ENCODE results near the gene NTM. TPM values are rescaled to one million over a fixed set of nuclear protein-coding genes. Genes with fewer than 3 reads are reported as not detected.

NTM gene
- total RNA-seq, 1 experiment from 2014 or later: 0.73 TPM

DNA sequence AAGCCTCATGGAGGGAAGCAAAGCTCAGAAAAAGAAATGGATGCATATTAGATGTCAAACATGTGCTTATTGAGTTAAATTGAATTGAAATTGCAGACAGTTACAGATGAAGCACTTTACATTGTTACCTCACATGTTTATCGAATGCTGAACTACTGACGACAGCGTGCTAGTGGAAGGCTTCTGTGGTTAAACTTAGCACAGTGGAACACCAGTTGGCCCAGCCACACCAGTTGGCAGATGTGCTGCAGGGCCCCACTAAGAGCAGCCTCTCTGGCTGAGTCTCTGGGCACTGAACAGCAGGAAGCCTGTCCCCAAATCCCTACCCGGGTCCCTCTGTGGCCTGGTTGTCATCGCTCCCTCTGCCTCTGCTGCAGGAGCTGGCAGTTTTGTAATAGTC lies 242.1 kb downstream of the NTM start:
- Mint-ChIP-seq H3K9me3 (ENCODE audit: unreplicated experiment) (no peaks in the 10 kb centered on the region), H3K4me3 (ENCODE audit: unreplicated experiment) (no peak overlapping the region), H3K4me1 (ENCODE audit: low read depth, unreplicated experiment) (no peaks in the 10 kb centered on the region), H3K27ac (ENCODE audit: unreplicated experiment) (no peak overlapping the region), H3K36me3 (ENCODE audit: insufficient read depth, unreplicated experiment) (no peaks in the 10 kb centered on the region), H3K27me3 (ENCODE audit: insufficient read depth, unreplicated experiment) (peaks cover 27% of the 10 kb centered on the region)
- Histone ChIP-seq H3K9me3 (no peaks in the 10 kb centered on the region), H3K36me3 (ENCODE audit: control insufficient read depth, insufficient read depth, low read length) (no peaks in the 10 kb centered on the region), H3K27me3 (replicated peaks; ENCODE audit: control insufficient read depth, insufficient read depth, low read length) (0 out of 2 replicates have a peak, but pooled peaks cover 1% of the 10 kb centered on the region), H3K4me1 (no peaks in the 10 kb centered on the region), H3K4me3 (ENCODE audit: low read depth, low read length) (no peak overlapping the region)
- no peak for TF ChIP-seq CTCF (IDR thresholded peaks at IDR 0.05; ENCODE audit: insufficient read depth in 1 of 2, low read depth in 1 of 2, low read length in 1 of 2, severe bottlenecking in 1 of 2, unreplicated experiment in 1 of 2)
- CTCF ChIA-PET: no interaction called here
- intact Hi-C loops (cut with micrococcal nuclease; ENCODE audit: unreplicated experiment): no loop called here
- DNase-seq: no peak
- POLR2A ChIA-PET: no interaction called here
- BruUV-seq (replicated peaks): no TSS peak

DNA sequence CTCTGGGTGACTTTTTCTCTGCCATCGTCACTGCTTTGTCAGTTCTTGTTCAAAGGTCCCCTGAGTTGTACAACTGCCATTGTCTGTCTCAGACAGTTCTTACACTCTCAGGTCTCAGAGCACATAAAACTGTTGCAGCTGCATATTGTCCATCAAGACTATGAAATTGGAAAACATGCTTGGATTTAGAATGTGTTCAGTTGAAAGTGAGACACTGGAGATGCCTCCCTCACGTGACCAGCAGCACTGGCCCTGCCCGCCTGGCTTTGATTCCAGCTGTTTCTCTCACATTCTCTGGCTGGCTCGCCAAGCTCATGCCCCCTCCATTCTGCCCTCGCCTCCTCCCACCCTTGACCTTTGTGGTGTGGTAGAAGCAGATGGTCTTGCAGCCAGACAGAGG lies 244.2 kb downstream of the NTM start:
- DNase-seq: no peak
- peaks cover 30% of the 10 kb centered on the region for H3K27me3 Mint-ChIP-seq (ENCODE audit: insufficient read depth, unreplicated experiment)
- no peaks in the 10 kb centered on the region for H3K4me1 ChIP-seq
- no peaks in the 10 kb centered on the region for H3K9me3 ChIP-seq
- intact Hi-C loops (cut with micrococcal nuclease; ENCODE audit: unreplicated experiment): no loop called here
- TF ChIP-seq CTCF (IDR thresholded peaks at IDR 0.05; ENCODE audit: insufficient read depth in 1 of 2, low read depth in 1 of 2, low read length in 1 of 2, severe bottlenecking in 1 of 2, unreplicated experiment in 1 of 2): no peak
- H3K36me3 ChIP-seq (ENCODE audit: control insufficient read depth, insufficient read depth, low read length): no peaks in the 10 kb centered on the region
- no peaks in the 10 kb centered on the region for H3K36me3 Mint-ChIP-seq (ENCODE audit: insufficient read depth, unreplicated experiment)
- H3K4me3 ChIP-seq (ENCODE audit: low read depth, low read length): no peak overlapping the region
- H3K4me3 Mint-ChIP-seq (ENCODE audit: unreplicated experiment): no peak overlapping the region
- H3K9me3 Mint-ChIP-seq (ENCODE audit: unreplicated experiment): no peaks in the 10 kb centered on the region
- no peak overlapping the region for H3K27ac Mint-ChIP-seq (ENCODE audit: unreplicated experiment)
- ChIA-PET POLR2A (no interaction called here), CTCF (no interaction called here)
- no TSS peak for BruUV-seq (replicated peaks)
- 0 out of 2 replicates have a peak, but pooled peaks cover 1% of the 10 kb centered on the region for H3K27me3 ChIP-seq (replicated peaks; ENCODE audit: control insufficient read depth, insufficient read depth, low read length)
- no peaks in the 10 kb centered on the region for H3K4me1 Mint-ChIP-seq (ENCODE audit: low read depth, unreplicated experiment)

- POLR2A ChIA-PET: no interaction called here
- H3K9me3 ChIP-seq: no peaks in the 10 kb centered on the region
- no peak overlapping the region for H3K27ac Mint-ChIP-seq (ENCODE audit: unreplicated experiment)
- H3K4me3 Mint-ChIP-seq (ENCODE audit: unreplicated experiment): no peak overlapping the region
- no peaks in the 10 kb centered on the region for H3K4me1 Mint-ChIP-seq (ENCODE audit: low read depth, unreplicated experiment)
- no peak for TF ChIP-seq CTCF (IDR thresholded peaks at IDR 0.05; ENCODE audit: insufficient read depth in 1 of 2, low read depth in 1 of 2, low read length in 1 of 2, severe bottlenecking in 1 of 2, unreplicated experiment in 1 of 2)
- no peaks in the 10 kb centered on the region for H3K36me3 ChIP-seq (ENCODE audit: control insufficient read depth, insufficient read depth, low read length)
- DNase-seq: no peak
- CTCF ChIA-PET: no interaction called here
- H3K27me3 ChIP-seq (replicated peaks; ENCODE audit: control insufficient read depth, insufficient read depth, low read length): 0 out of 2 replicates have a peak, but pooled peaks cover 1% of the 10 kb centered on the region
- intact Hi-C loops (cut with micrococcal nuclease; ENCODE audit: unreplicated experiment): no loop called here
- H3K36me3 Mint-ChIP-seq (ENCODE audit: insufficient read depth, unreplicated experiment): no peaks in the 10 kb centered on the region
- H3K4me1 ChIP-seq: no peaks in the 10 kb centered on the region
- BruUV-seq (replicated peaks): no TSS peak
- no peak overlapping the region for H3K4me3 ChIP-seq (ENCODE audit: low read depth, low read length)
- peaks cover 27% of the 10 kb centered on the region for H3K27me3 Mint-ChIP-seq (ENCODE audit: insufficient read depth, unreplicated experiment)
- H3K9me3 Mint-ChIP-seq (ENCODE audit: unreplicated experiment): no peaks in the 10 kb centered on the region
Measured at GRCh38 chr11:131615611-131616010, 245.2 kb downstream of the NTM start.

Data from Caco-2 (cell line).